ENCODE data around the gene KCNMB2.

DNA sequence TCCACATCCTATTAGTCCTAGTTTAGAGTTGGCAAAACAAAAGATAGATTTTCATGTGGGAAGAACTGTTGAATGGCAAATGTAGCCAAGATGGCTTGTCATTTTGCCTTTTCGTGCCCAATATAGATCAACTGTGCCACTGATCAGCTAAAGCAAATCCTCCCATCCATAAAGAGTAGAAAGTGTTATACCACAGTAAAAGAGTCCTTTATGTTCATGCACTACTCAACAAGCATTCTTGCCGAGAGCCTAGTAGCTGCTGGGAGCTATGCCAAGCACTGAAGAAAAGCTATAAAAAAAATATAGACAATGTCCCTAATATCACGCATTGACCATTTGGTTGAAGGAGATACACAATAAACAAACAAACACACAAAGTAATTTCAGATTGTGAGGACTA is 225.2 kb downstream of the KCNMB2 start:
- TF ChIP-seq, protein P1, sequence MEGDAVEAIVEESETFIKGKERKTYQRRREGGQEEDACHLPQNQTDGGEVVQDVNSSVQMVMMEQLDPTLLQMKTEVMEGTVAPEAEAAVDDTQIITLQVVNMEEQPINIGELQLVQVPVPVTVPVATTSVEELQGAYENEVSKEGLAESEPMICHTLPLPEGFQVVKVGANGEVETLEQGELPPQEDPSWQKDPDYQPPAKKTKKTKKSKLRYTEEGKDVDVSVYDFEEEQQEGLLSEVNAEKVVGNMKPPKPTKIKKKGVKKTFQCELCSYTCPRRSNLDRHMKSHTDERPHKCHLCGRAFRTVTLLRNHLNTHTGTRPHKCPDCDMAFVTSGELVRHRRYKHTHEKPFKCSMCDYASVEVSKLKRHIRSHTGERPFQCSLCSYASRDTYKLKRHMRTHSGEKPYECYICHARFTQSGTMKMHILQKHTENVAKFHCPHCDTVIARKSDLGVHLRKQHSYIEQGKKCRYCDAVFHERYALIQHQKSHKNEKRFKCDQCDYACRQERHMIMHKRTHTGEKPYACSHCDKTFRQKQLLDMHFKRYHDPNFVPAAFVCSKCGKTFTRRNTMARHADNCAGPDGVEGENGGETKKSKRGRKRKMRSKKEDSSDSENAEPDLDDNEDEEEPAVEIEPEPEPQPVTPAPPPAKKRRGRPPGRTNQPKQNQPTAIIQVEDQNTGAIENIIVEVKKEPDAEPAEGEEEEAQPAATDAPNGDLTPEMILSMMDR (IDR thresholded peaks at IDR 0.05): no peak
- TF ChIP-seq ZFX (IDR thresholded peaks at IDR 0.05; ENCODE audit: borderline replicate concordance): no peak

All from 22Rv1 (cell line).